Measurements from ENCODE around the gene RRAS.

- TF ChIP-seq CTCF (IDR thresholded peaks at IDR 0.05) (no peak), POLR2A (IDR thresholded peaks at IDR 0.05) (no peak)
Measured at GRCh38 chr19:49594993-49595818, 44.7 kb downstream of the RRAS start.

Measured in esophagus squamous epithelium (tissue), 4 donors.